Measurements from ENCODE around the gene LMBR1. TPM values are rescaled to one million over a fixed set of nuclear protein-coding genes. Genes with fewer than 3 reads are reported as not detected.
"Not testable (repeated sequence)": the region's sequence is repeated elsewhere in the genome, so short reads cannot be mapped to it uniquely, and the experiment has no call there.

The LMBR1 gene
- total and polyA plus RNA-seq, 2 donors (not counting 1 experiment from before 2014, with no cell fraction given): 30.8 to 41.6 TPM

GRCh38 chr7:156927571-156928405, 34.8 kb upstream of the LMBR1 start:
- no peak overlapping the region for H2AFZ ChIP-seq (ENCODE audit: low read length)
- no peak overlapping the region for H3K4me2 ChIP-seq (ENCODE audit: extremely low read depth, insufficient read depth, low read length)
- no peak for TF ChIP-seq CTCF (conservative IDR thresholded peaks at IDR 0.05 in 1 of 2, IDR thresholded peaks at IDR 0.05 in 1 of 2; ENCODE audit: low read depth in 1 of 2, low read length in 2 of 2)
- TF ChIP-seq EZH2 (IDR thresholded peaks at IDR 0.05; ENCODE audit: low read length, missing control alignments): no peak
- H3K79me2 ChIP-seq (ENCODE audit: control insufficient read depth, insufficient read depth, low read length): no peaks in the 10 kb centered on the region
- H3K36me3 ChIP-seq (ENCODE audit: control insufficient read depth, insufficient read depth, low read length): no peaks in the 10 kb centered on the region
- H4K20me1 ChIP-seq (ENCODE audit: control insufficient read depth, extremely low read depth, insufficient read depth, low read length): no peaks in the 10 kb centered on the region
- H3K9me3 ChIP-seq (ENCODE audit: control insufficient read depth, insufficient read depth, low read depth, low read length): no peaks in the 10 kb centered on the region
- no peak overlapping the region for H3K4me3 ChIP-seq (replicated peaks in 1 of 4; ENCODE audit: control extremely low read depth in 1 of 4, insufficient read depth in 1 of 4, low read depth in 3 of 4, low read length in 4 of 4)
- no peaks in the 10 kb centered on the region for H3K27me3 ChIP-seq (ENCODE audit: control insufficient read depth, insufficient read depth, low read length)
- H3K27ac ChIP-seq (ENCODE audit: insufficient read depth, low read length): no peak overlapping the region
- H3K9ac ChIP-seq (ENCODE audit: insufficient read depth, low read length): no peak overlapping the region
- no peak for DNase-seq (ENCODE audit: low read depth in 2 of 2)
- no peaks in the 10 kb centered on the region for H3K4me1 ChIP-seq (ENCODE audit: control insufficient read depth, extremely low read depth, insufficient read depth, low read length)

GRCh38 chr7:156925821-156926220, 32.8 kb upstream of the LMBR1 start:
- not testable (repeated sequence) for H4K20me1 ChIP-seq (ENCODE audit: control insufficient read depth, extremely low read depth, insufficient read depth, low read length)

GRCh38 chr7:156922304-156922703, 29.3 kb upstream of the LMBR1 start:
- not testable (repeated sequence) for H3K9me3 ChIP-seq (ENCODE audit: control insufficient read depth, insufficient read depth, low read depth, low read length); H4K20me1 ChIP-seq (ENCODE audit: control insufficient read depth, extremely low read depth, insufficient read depth, low read length); H2AFZ ChIP-seq (ENCODE audit: low read length); H3K27ac ChIP-seq (ENCODE audit: insufficient read depth, low read length); H3K4me1 ChIP-seq (ENCODE audit: control insufficient read depth, extremely low read depth, insufficient read depth, low read length); DNase-seq (ENCODE audit: low read depth in 2 of 2); H3K4me3 ChIP-seq (replicated peaks in 1 of 4; ENCODE audit: control extremely low read depth in 1 of 4, insufficient read depth in 1 of 4, low read depth in 3 of 4, low read length in 4 of 4); H3K36me3 ChIP-seq (ENCODE audit: control insufficient read depth, insufficient read depth, low read length); H3K4me2 ChIP-seq (ENCODE audit: extremely low read depth, insufficient read depth, low read length); H3K27me3 ChIP-seq (ENCODE audit: control insufficient read depth, insufficient read depth, low read length); H3K9ac ChIP-seq (ENCODE audit: insufficient read depth, low read length); H3K79me2 ChIP-seq (ENCODE audit: control insufficient read depth, insufficient read depth, low read length)

More at GRCh38 chr7:156925821-156926220, 32.8 kb upstream of the LMBR1 start:
- H3K9me3 ChIP-seq (ENCODE audit: control insufficient read depth, insufficient read depth, low read depth, low read length); H3K36me3 ChIP-seq (ENCODE audit: control insufficient read depth, insufficient read depth, low read length); H3K4me3 ChIP-seq (replicated peaks in 1 of 4; ENCODE audit: control extremely low read depth in 1 of 4, insufficient read depth in 1 of 4, low read depth in 3 of 4, low read length in 4 of 4); H3K9ac ChIP-seq (ENCODE audit: insufficient read depth, low read length); H3K4me1 ChIP-seq (ENCODE audit: control insufficient read depth, extremely low read depth, insufficient read depth, low read length); DNase-seq (ENCODE audit: low read depth in 2 of 2); H3K27me3 ChIP-seq (ENCODE audit: control insufficient read depth, insufficient read depth, low read length); H3K79me2 ChIP-seq (ENCODE audit: control insufficient read depth, insufficient read depth, low read length); H2AFZ ChIP-seq (ENCODE audit: low read length); H3K4me2 ChIP-seq (ENCODE audit: extremely low read depth, insufficient read depth, low read length); H3K27ac ChIP-seq (ENCODE audit: insufficient read depth, low read length): not testable (repeated sequence)

- not testable (repeated sequence) for DNase-seq (ENCODE audit: low read depth in 2 of 2); H3K36me3 ChIP-seq (ENCODE audit: control insufficient read depth, insufficient read depth, low read length); H3K9me3 ChIP-seq (ENCODE audit: control insufficient read depth, insufficient read depth, low read depth, low read length); H3K27ac ChIP-seq (ENCODE audit: insufficient read depth, low read length); H3K4me1 ChIP-seq (ENCODE audit: control insufficient read depth, extremely low read depth, insufficient read depth, low read length); H2AFZ ChIP-seq (ENCODE audit: low read length); H3K79me2 ChIP-seq (ENCODE audit: control insufficient read depth, insufficient read depth, low read length); H3K4me2 ChIP-seq (ENCODE audit: extremely low read depth, insufficient read depth, low read length); H3K9ac ChIP-seq (ENCODE audit: insufficient read depth, low read length); H3K27me3 ChIP-seq (ENCODE audit: control insufficient read depth, insufficient read depth, low read length); H3K4me3 ChIP-seq (replicated peaks in 1 of 4; ENCODE audit: control extremely low read depth in 1 of 4, insufficient read depth in 1 of 4, low read depth in 3 of 4, low read length in 4 of 4); H4K20me1 ChIP-seq (ENCODE audit: control insufficient read depth, extremely low read depth, insufficient read depth, low read length)
Measured at GRCh38 chr7:156920487-156921373, 27.7 kb upstream of the LMBR1 start.

Measured in fibroblast of lung (primary cell).